Smooth muscle cell (in vitro differentiated cells): Measurements from ENCODE around the gene SCAF11. TPM values are rescaled to one million over a fixed set of nuclear protein-coding genes. Genes with fewer than 3 reads are reported as not detected.
"Not testable (repeated sequence)": the region's sequence is repeated elsewhere in the genome, so short reads cannot be mapped to it uniquely, and the experiment has no call there.

Source experiments
- DNase-seq: peaks from one replicate; lab custom pipeline; 2025; ENCODE audit not compliant: unreplicated experiment; lab: John Stamatoyannopoulos, UW
- H2AFZ ChIP-seq: fragments of 200-600 bp; sonication (generic); 2 replicates; pipeline ENCODE4 v1.6.0; 2016; ENCODE audit warnings: antibody characterized with exemption, low read depth, mild to moderate bottlenecking
- H3F3A ChIP-seq: fragments of 200-600 bp; sonication (generic); 2 replicates; pipeline ENCODE4 v1.6.0; 2017; ENCODE audit warnings: antibody characterized with exemption, low read depth
- H3K27ac ChIP-seq: fragments of 200-600 bp; sonication (generic); 2 replicates; pipeline ENCODE4 v1.5.1; 2016; ENCODE audit warnings: low read depth, mild to moderate bottlenecking
- H3K27me3 ChIP-seq: fragments of 200-600 bp; sonication (generic); 2 replicates; pipeline ENCODE4 v1.6.1; 2016; ENCODE audit warnings: low read depth, mild to moderate bottlenecking
- H3K36me3 ChIP-seq: fragments of 200-600 bp; sonication (generic); 2 replicates; pipeline ENCODE4 v1.5.1; 2016; ENCODE audit warnings: low read depth
- H3K4me1 ChIP-seq: fragments of 200-600 bp; sonication (generic); 2 replicates; pipeline ENCODE4 v1.5.1; 2016; ENCODE audit warnings: low read depth
- H3K4me2 ChIP-seq: fragments of 200-600 bp; sonication (generic); 2 replicates; pipeline ENCODE4 v1.6.0; 2016; ENCODE audit warnings: mild to moderate bottlenecking
- H3K4me3 ChIP-seq: fragments of 200-600 bp; sonication (generic); 2 replicates; pipeline ENCODE4 v1.5.1; 2016; ENCODE audit warnings: mild to moderate bottlenecking
- H3K79me2 ChIP-seq: fragments of 200-600 bp; sonication (generic); 2 replicates; pipeline ENCODE4 v1.6.0; 2016; ENCODE audit warnings: low read depth, mild to moderate bottlenecking
- H3K9ac ChIP-seq: fragments of 200-600 bp; sonication (generic); 2 replicates; pipeline ENCODE4 v1.6.0; 2016; ENCODE audit warnings: low read depth
- H3K9me3 ChIP-seq: fragments of 200-600 bp; sonication (generic); replicated peaks from 2 replicates; pipeline ENCODE4 v1.5.1; 2016; ENCODE audit warnings: low read depth
- H4K20me1 ChIP-seq: fragments of 200-600 bp; sonication (generic); 2 replicates; pipeline ENCODE4 v1.6.0; 2016; ENCODE audit warnings: low read depth
- WGBS: methylation state at CpG from one replicate; pipeline ENCODE4 v1.1.7; 2016; ENCODE audit warnings: low lambda C conversion rate; 5-methylcytosine and 5-hydroxymethylcytosine counted together
- polyA plus RNA-seq: library from polyadenylated mRNA; unstranded; fragments of >200 nt; fragmentation: Nextera tagmentation; extraction: Ambion mirVana; gene quantifications from 2 replicates; pipeline ENCODE4 v1.2.1, GENCODE V29; 2016
- total RNA-seq: library from RNA; depleted of rRNA; stranded (reverse); fragments of >200 nt; gene quantifications from 2 replicates; pipeline ENCODE4 v1.2.3, GENCODE V29; 2014
- TF ChIP-seq, protein P1 (sequence below): fragments of 200-600 bp; sonication (generic); IDR thresholded peaks from 2 replicates; pipeline ENCODE4 v1.5.1; 2017; ENCODE audit warnings: borderline replicate concordance, mild to moderate bottlenecking, antibody characterized with exemption; ENCODE audit not compliant: insufficient read depth, poor library complexity, severe bottlenecking

The SCAF11 gene
- total and polyA plus RNA-seq, 2 experiments from 2014 or later, result 33.2 to 99.5 TPM

- Histone ChIP-seq H3F3A (no peaks in the 10 kb centered on the region), H3K4me3 (no peak overlapping the region), H3K27ac (no peak overlapping the region), H3K9ac (no peak overlapping the region), H3K27me3 (no peaks in the 10 kb centered on the region), H2AFZ (no peak overlapping the region), H3K36me3 (no peaks in the 10 kb centered on the region), H3K79me2 (no peaks in the 10 kb centered on the region), H3K4me1 (no peaks in the 10 kb centered on the region), H3K4me2 (no peak overlapping the region), H3K9me3 (no peaks in the 10 kb centered on the region), H4K20me1 (no peaks in the 10 kb centered on the region)
- TF ChIP-seq, protein P1, sequence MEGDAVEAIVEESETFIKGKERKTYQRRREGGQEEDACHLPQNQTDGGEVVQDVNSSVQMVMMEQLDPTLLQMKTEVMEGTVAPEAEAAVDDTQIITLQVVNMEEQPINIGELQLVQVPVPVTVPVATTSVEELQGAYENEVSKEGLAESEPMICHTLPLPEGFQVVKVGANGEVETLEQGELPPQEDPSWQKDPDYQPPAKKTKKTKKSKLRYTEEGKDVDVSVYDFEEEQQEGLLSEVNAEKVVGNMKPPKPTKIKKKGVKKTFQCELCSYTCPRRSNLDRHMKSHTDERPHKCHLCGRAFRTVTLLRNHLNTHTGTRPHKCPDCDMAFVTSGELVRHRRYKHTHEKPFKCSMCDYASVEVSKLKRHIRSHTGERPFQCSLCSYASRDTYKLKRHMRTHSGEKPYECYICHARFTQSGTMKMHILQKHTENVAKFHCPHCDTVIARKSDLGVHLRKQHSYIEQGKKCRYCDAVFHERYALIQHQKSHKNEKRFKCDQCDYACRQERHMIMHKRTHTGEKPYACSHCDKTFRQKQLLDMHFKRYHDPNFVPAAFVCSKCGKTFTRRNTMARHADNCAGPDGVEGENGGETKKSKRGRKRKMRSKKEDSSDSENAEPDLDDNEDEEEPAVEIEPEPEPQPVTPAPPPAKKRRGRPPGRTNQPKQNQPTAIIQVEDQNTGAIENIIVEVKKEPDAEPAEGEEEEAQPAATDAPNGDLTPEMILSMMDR, result no peak
- no peak for DNase-seq
- 84% methylated on average over 2 of the region's 2 CpGs for WGBS
Measured at GRCh38 chr12:46024099-46024498, 33.7 kb upstream of the SCAF11 start.

DNA sequence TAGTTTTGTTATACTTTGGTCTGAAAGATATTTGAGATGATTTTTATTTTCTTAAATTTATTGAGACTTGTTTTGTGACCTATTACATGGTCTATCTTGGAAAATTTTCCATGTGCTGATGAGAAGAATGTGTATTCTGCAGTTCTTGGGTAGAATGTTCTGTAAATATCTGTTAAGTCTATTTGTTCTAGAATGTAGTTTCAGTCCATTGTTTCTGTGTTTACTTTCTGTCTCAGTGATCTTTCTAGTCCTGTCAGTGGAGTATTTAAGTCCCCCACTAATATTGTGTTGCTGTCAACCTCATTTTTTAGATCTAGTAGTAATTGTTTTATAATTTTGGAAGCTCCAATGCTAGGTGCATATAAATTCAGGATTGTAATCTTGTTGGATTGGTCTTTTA is 30.4 kb upstream of the SCAF11 start:
- TF ChIP-seq, protein P1, result no peak
- no peaks in the 10 kb centered on the region for H3K27me3 ChIP-seq
- no peak overlapping the region for H3K9ac ChIP-seq
- H3K79me2 ChIP-seq, result no peaks in the 10 kb centered on the region
- no peak overlapping the region for H3K4me3 ChIP-seq
- H4K20me1 ChIP-seq, result no peaks in the 10 kb centered on the region
- no peak overlapping the region for H2AFZ ChIP-seq
- H3F3A ChIP-seq, result no peaks in the 10 kb centered on the region
- no peak overlapping the region for H3K4me2 ChIP-seq
- no peaks in the 10 kb centered on the region for H3K4me1 ChIP-seq
- no peak overlapping the region for H3K27ac ChIP-seq
- DNase-seq, result no peak
- no peaks in the 10 kb centered on the region for H3K36me3 ChIP-seq
- no peaks in the 10 kb centered on the region for H3K9me3 ChIP-seq

DNA sequence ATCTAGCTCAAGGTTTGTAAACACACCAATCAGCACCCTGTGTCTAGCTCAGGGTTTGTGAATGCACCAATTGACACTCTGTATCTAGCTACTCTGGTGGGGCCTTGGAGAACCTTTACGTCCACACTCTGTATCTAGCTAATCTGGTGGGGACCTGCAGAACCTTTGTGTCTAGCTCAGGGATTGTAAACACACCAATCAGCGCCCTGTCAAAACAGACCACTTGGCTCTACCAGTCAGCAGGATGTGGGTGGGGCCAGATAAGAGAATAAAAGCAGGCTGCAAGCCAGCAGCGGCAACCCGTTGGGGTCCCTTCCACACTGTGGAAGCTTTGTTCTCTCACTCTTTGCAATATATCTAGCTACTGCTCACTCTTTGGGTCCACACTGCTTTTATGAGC is 28.3 kb upstream of the SCAF11 start:
- 92% methylated on average over 4 of the region's 4 CpGs for WGBS
- H3F3A ChIP-seq, H3K27ac ChIP-seq, H3K36me3 ChIP-seq, H3K4me2 ChIP-seq, H3K9me3 ChIP-seq, H3K9ac ChIP-seq, H3K79me2 ChIP-seq, H3K27me3 ChIP-seq, H3K4me3 ChIP-seq, H3K4me1 ChIP-seq, H2AFZ ChIP-seq, H4K20me1 ChIP-seq, DNase-seq: not testable (repeated sequence)

- H4K20me1 ChIP-seq, H3F3A ChIP-seq, DNase-seq, H3K79me2 ChIP-seq, H3K4me3 ChIP-seq, H3K4me2 ChIP-seq, H3K27me3 ChIP-seq, H2AFZ ChIP-seq, H3K36me3 ChIP-seq, H3K4me1 ChIP-seq, H3K9ac ChIP-seq, H3K9me3 ChIP-seq, H3K27ac ChIP-seq: not testable (repeated sequence)
- WGBS, result 96% methylated on average over 32 of the region's 33 CpGs
Measured at GRCh38 chr12:46017866-46018375, 27.5 kb upstream of the SCAF11 start.

DNA sequence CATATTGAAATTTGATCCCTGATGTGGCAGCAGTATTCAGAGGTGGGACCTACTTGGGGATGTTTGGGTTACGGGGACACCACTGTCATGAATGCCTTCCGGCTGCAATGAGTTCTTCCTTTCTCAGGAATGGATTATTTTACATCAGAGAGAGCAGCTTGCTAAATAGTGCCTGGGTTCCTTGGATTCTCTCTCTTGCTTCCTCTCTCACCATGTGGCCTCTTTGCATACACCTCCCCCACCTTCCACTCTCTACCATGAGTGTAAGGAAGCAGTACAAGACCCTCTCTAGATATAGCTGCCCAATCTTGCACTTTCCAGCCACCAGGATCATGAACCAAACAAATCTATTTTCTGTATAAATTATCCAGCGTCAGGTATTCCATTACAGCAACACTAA is 15.4 kb upstream of the SCAF11 start:
- Histone ChIP-seq H3K27ac (no peak overlapping the region), H3K9ac (no peak overlapping the region), H2AFZ (no peak overlapping the region), H4K20me1 (no peaks in the 10 kb centered on the region), H3K4me2 (no peak overlapping the region), H3K36me3 (no peaks in the 10 kb centered on the region), H3K4me3 (no peak overlapping the region), H3K4me1 (no peaks in the 10 kb centered on the region), H3F3A (no peaks in the 10 kb centered on the region), H3K27me3 (no peaks in the 10 kb centered on the region), H3K9me3 (no peaks in the 10 kb centered on the region), H3K79me2 (no peaks in the 10 kb centered on the region)
- no peak for DNase-seq
- 94% methylated on average over 3 of the region's 3 CpGs for WGBS
- TF ChIP-seq, protein P1, result no peak
